ENCODE results near the gene LZTR1.
A peak's percentile ranks its signal among the peaks of the same experiment; 100 is the strongest.

The LZTR1 gene

GRCh38 chr22:20983081-20983771 is 1.1 kb downstream of the LZTR1 start:
- peak overlapping the region; percentile 90 for H3K4me3 ChIP-seq (ENCODE audit: low read depth, low read length)
- TF ChIP-seq CTCF (IDR thresholded peaks at IDR 0.05; ENCODE audit: low read depth, low read length, missing control alignments), result no peak
- DNase-seq (ENCODE audit: low read depth), result no peak
- in situ Hi-C loops (cut with HindIII; ENCODE audit: low sequenced_read_pairs), result loop anchor here (10.0 kb wide), 1 partner anchor 98 kb away; no protein-coding TSS in a partner anchor

- in situ Hi-C loops (cut with HindIII; ENCODE audit: low sequenced_read_pairs), result loop anchor here (10.0 kb wide), 1 partner anchor 101 kb away; no protein-coding TSS in a partner anchor
- no peak overlapping the region for H3K4me3 ChIP-seq (ENCODE audit: low read depth, low read length)
- no peak for TF ChIP-seq CTCF (IDR thresholded peaks at IDR 0.05; ENCODE audit: low read depth, low read length, missing control alignments)
- DNase-seq (ENCODE audit: low read depth), result no peak
Measured at GRCh38 chr22:20985720-20986119, 3.6 kb downstream of the LZTR1 start.

GRCh38 chr22:20986365-20986764 is 4.3 kb downstream of the LZTR1 start:
- no peak for DNase-seq (ENCODE audit: low read depth)
- H3K4me3 ChIP-seq (ENCODE audit: low read depth, low read length), result no peak overlapping the region
- no peak for TF ChIP-seq CTCF (IDR thresholded peaks at IDR 0.05; ENCODE audit: low read depth, low read length, missing control alignments)
- in situ Hi-C loops (cut with HindIII; ENCODE audit: low sequenced_read_pairs), result loop anchor here (10.0 kb wide), 1 partner anchor 102 kb away; no protein-coding TSS in a partner anchor

GRCh38 chr22:20987375-20987774 is 5.3 kb downstream of the LZTR1 start:
- DNase-seq (ENCODE audit: low read depth), result no peak
- in situ Hi-C loops (cut with HindIII; ENCODE audit: low sequenced_read_pairs), result loop anchor here (10.0 kb wide), 1 partner anchor 103 kb away; no protein-coding TSS in a partner anchor
- no peak for TF ChIP-seq CTCF (IDR thresholded peaks at IDR 0.05; ENCODE audit: low read depth, low read length, missing control alignments)
- no peak overlapping the region for H3K4me3 ChIP-seq (ENCODE audit: low read depth, low read length)

GRCh38 chr22:20988573-20989322 is 6.7 kb downstream of the LZTR1 start:
- no peak overlapping the region for H3K4me3 ChIP-seq (ENCODE audit: low read depth, low read length)
- DNase-seq (ENCODE audit: low read depth), result no peak
- no peak for TF ChIP-seq CTCF (IDR thresholded peaks at IDR 0.05; ENCODE audit: low read depth, low read length, missing control alignments)
- in situ Hi-C loops (cut with HindIII; ENCODE audit: low sequenced_read_pairs), result loop anchor here (10.0 kb wide), 1 partner anchor 104 kb away; no protein-coding TSS in a partner anchor

- TF ChIP-seq CTCF (IDR thresholded peaks at IDR 0.05; ENCODE audit: low read depth, low read length, missing control alignments), result no peak
- no peak overlapping the region for H3K4me3 ChIP-seq (ENCODE audit: low read depth, low read length)
- in situ Hi-C loops (cut with HindIII; ENCODE audit: low sequenced_read_pairs), result loop anchor here (10.0 kb wide), 1 partner anchor 105 kb away; no protein-coding TSS in a partner anchor
- no peak for DNase-seq (ENCODE audit: low read depth)
Measured at GRCh38 chr22:20989323-20990138, 7.4 kb downstream of the LZTR1 start.
